ENCODE data around the gene PTPRT. TPM values are rescaled to one million over a fixed set of nuclear protein-coding genes. Genes with fewer than 3 reads are reported as not detected.

Gene PTPRT
- total and polyA plus RNA-seq, 2 experiments from 2014 or later: not detected

- no peak for TF ChIP-seq REST (IDR thresholded peaks at IDR 0.05; ENCODE audit: unreplicated experiment)
- TF ChIP-seq NANOG (IDR thresholded peaks at IDR 0.05; ENCODE audit: borderline replicate concordance): no peak
- TF ChIP-seq STAT1 (IDR thresholded peaks at IDR 0.05; ENCODE audit: unreplicated experiment): no peak
- TF ChIP-seq ZNF114 (CRISPR knock-in tag; IDR thresholded peaks at IDR 0.05): no peak
- no peak for TF ChIP-seq ETS1 (IDR thresholded peaks at IDR 0.05)
- no peak for TF ChIP-seq EZH2phosphoT487 (IDR thresholded peaks at IDR 0.05; ENCODE audit: unreplicated experiment)
- TF ChIP-seq, protein P1, sequence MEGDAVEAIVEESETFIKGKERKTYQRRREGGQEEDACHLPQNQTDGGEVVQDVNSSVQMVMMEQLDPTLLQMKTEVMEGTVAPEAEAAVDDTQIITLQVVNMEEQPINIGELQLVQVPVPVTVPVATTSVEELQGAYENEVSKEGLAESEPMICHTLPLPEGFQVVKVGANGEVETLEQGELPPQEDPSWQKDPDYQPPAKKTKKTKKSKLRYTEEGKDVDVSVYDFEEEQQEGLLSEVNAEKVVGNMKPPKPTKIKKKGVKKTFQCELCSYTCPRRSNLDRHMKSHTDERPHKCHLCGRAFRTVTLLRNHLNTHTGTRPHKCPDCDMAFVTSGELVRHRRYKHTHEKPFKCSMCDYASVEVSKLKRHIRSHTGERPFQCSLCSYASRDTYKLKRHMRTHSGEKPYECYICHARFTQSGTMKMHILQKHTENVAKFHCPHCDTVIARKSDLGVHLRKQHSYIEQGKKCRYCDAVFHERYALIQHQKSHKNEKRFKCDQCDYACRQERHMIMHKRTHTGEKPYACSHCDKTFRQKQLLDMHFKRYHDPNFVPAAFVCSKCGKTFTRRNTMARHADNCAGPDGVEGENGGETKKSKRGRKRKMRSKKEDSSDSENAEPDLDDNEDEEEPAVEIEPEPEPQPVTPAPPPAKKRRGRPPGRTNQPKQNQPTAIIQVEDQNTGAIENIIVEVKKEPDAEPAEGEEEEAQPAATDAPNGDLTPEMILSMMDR (conservative IDR thresholded peaks at IDR 0.05; ENCODE audit: low read depth in 2 of 2): no peak
- no peak for TF ChIP-seq JUNB (IDR thresholded peaks at IDR 0.05; ENCODE audit: unreplicated experiment)
- TF ChIP-seq ZNF462 (CRISPR knock-in tag; IDR thresholded peaks at IDR 0.05): no peak
- TF ChIP-seq POLR2AphosphoS5 (IDR thresholded peaks at IDR 0.05; ENCODE audit: low read depth): no peak
- H3K4me2 ChIP-seq: no peak overlapping the region
- no peak overlapping the region for H3K4me3 ChIP-seq
- Mint-ChIP-seq H3K36me3 (ENCODE audit: low read depth) (peaks cover 44% of the 10 kb centered on the region), H3K27ac (no peak overlapping the region), H3K9me3 (peaks cover 97% of the 10 kb centered on the region), H3K4me1 (no peaks in the 10 kb centered on the region), H3K4me3 (no peak overlapping the region), H3K27me3 (ENCODE audit: insufficient read depth, low read depth, poor library complexity) (peaks cover 5% of the 10 kb centered on the region)
- no peaks in the 10 kb centered on the region for H3K79me2 ChIP-seq (replicated peaks; ENCODE audit: insufficient read depth)
- no peak overlapping the region for H3K27ac ChIP-seq (ENCODE audit: low read depth)
- H3F3A ChIP-seq (replicated peaks; ENCODE audit: low read depth): no peaks in the 10 kb centered on the region
- no peaks in the 10 kb centered on the region for H4K20me1 ChIP-seq (replicated peaks; ENCODE audit: insufficient read depth)
- H3K4me1 ChIP-seq (ENCODE audit: insufficient read depth): no peaks in the 10 kb centered on the region
- H3K9me2 ChIP-seq (ENCODE audit: insufficient read depth): no peaks in the 10 kb centered on the region
- DNase-seq (ENCODE audit: low spot score) (no peak), ATAC-seq (no peak)
- no peaks in the 10 kb centered on the region for H3K27me3 ChIP-seq (ENCODE audit: insufficient read depth)
- no peak overlapping the region for H2AFZ ChIP-seq
- no peaks in the 10 kb centered on the region for H3K36me3 ChIP-seq (ENCODE audit: insufficient read depth)
Observed at GRCh38 chr20:42130810-42131596, 1058.7 kb downstream of the PTPRT start.
